ENCODE measurements around the gene ARHGAP25. TPM values are rescaled to one million over a fixed set of nuclear protein-coding genes. Genes with fewer than 3 reads are reported as not detected.

The ARHGAP25 gene
- total and polyA plus RNA-seq, 2 experiments from 2014 or later = 1.9 to 2.0 TPM

- H3K4me2 ChIP-seq = no peak overlapping the region
- no peaks in the 10 kb centered on the region for H4K20me1 ChIP-seq (replicated peaks; ENCODE audit: insufficient read depth)
- no peak for ATAC-seq
- TF ChIP-seq EZH2phosphoT487 (IDR thresholded peaks at IDR 0.05; ENCODE audit: unreplicated experiment) = no peak
- TF ChIP-seq, protein P1, sequence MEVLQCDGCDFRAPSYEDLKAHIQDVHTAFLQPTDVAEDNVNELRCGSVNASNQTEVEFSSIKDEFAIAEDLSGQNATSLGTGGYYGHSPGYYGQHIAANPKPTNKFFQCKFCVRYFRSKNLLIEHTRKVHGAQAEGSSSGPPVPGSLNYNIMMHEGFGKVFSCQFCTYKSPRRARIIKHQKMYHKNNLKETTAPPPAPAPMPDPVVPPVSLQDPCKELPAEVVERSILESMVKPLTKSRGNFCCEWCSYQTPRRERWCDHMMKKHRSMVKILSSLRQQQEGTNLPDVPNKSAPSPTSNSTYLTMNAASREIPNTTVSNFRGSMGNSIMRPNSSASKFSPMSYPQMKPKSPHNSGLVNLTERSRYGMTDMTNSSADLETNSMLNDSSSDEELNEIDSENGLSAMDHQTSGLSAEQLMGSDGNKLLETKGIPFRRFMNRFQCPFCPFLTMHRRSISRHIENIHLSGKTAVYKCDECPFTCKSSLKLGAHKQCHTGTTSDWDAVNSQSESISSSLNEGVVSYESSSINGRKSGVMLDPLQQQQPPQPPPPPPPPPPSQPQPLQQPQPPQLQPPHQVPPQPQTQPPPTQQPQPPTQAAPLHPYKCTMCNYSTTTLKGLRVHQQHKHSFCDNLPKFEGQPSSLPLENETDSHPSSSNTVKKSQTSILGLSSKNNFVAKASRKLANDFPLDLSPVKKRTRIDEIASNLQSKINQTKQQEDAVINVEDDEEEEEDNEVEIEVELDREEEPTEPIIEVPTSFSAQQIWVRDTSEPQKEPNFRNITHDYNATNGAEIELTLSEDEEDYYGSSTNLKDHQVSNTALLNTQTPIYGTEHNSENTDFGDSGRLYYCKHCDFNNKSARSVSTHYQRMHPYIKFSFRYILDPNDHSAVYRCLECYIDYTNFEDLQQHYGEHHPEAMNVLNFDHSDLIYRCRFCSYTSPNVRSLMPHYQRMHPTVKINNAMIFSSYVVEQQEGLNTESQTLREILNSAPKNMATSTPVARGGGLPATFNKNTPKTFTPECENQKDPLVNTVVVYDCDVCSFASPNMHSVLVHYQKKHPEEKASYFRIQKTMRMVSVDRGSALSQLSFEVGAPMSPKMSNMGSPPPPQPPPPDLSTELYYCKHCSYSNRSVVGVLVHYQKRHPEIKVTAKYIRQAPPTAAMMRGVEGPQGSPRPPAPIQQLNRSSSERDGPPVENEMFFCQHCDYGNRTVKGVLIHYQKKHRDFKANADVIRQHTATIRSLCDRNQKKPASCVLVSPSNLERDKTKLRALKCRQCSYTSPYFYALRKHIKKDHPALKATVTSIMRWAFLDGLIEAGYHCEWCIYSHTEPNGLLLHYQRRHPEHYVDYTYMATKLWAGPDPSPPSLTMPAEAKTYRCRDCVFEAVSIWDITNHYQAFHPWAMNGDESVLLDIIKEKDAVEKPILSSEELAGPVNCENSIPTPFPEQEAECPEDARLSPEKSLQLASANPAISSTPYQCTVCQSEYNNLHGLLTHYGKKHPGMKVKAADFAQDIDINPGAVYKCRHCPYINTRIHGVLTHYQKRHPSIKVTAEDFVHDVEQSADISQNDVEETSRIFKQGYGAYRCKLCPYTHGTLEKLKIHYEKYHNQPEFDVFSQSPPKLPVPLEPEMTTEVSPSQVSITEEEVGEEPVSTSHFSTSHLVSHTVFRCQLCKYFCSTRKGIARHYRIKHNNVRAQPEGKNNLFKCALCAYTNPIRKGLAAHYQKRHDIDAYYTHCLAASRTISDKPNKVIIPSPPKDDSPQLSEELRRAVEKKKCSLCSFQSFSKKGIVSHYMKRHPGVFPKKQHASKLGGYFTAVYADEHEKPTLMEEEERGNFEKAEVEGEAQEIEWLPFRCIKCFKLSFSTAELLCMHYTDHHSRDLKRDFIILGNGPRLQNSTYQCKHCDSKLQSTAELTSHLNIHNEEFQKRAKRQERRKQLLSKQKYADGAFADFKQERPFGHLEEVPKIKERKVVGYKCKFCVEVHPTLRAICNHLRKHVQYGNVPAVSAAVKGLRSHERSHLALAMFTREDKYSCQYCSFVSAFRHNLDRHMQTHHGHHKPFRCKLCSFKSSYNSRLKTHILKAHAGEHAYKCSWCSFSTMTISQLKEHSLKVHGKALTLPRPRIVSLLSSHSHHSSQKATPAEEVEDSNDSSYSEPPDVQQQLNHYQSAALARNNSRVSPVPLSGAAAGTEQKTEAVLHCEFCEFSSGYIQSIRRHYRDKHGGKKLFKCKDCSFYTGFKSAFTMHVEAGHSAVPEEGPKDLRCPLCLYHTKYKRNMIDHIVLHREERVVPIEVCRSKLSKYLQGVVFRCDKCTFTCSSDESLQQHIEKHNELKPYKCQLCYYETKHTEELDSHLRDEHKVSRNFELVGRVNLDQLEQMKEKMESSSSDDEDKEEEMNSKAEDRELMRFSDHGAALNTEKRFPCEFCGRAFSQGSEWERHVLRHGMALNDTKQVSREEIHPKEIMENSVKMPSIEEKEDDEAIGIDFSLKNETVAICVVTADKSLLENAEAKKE (CRISPR knock-in tag; IDR thresholded peaks at IDR 0.05) = no peak
- TF ChIP-seq CTCF (conservative IDR thresholded peaks at IDR 0.05; ENCODE audit: low read depth in 2 of 2) = no peak
- no peak for TF ChIP-seq STAT1 (IDR thresholded peaks at IDR 0.05; ENCODE audit: unreplicated experiment)
- no peak for TF ChIP-seq ZNF331 (CRISPR knock-in tag; IDR thresholded peaks at IDR 0.05; ENCODE audit: low read depth)
- no peak for TF ChIP-seq EZH2 (IDR thresholded peaks at IDR 0.05; ENCODE audit: low read depth, unreplicated experiment)
- no peak for TF ChIP-seq POLR2AphosphoS5 (IDR thresholded peaks at IDR 0.05; ENCODE audit: low read depth)
- TF ChIP-seq REST (IDR thresholded peaks at IDR 0.05; ENCODE audit: unreplicated experiment) = no peak
- TF ChIP-seq JUNB (IDR thresholded peaks at IDR 0.05; ENCODE audit: unreplicated experiment) = no peak
- TF ChIP-seq ZNF114 (CRISPR knock-in tag; IDR thresholded peaks at IDR 0.05) = no peak
- H3F3A ChIP-seq (replicated peaks; ENCODE audit: low read depth) = no peaks in the 10 kb centered on the region
- no peaks in the 10 kb centered on the region for H3K79me2 ChIP-seq (replicated peaks; ENCODE audit: insufficient read depth)
- H3K27me3 ChIP-seq (ENCODE audit: insufficient read depth) = no peaks in the 10 kb centered on the region
- no peak overlapping the region for H3K4me3 ChIP-seq
- no peaks in the 10 kb centered on the region for H3K36me3 ChIP-seq (ENCODE audit: insufficient read depth)
- H3K9me3 Mint-ChIP-seq = no peaks in the 10 kb centered on the region; the same call in 2 of the 3 replicates
- H3K4me3 Mint-ChIP-seq = no peak overlapping the region
- no peaks in the 10 kb centered on the region for H3K27me3 Mint-ChIP-seq (ENCODE audit: insufficient read depth, low read depth, poor library complexity)
- DNase-seq (ENCODE audit: low spot score) = no peak
- H3K4me1 Mint-ChIP-seq = no peaks in the 10 kb centered on the region; the same call in 2 of the 3 replicates
- no peaks in the 10 kb centered on the region for H3K36me3 Mint-ChIP-seq (ENCODE audit: low read depth)
- no peak overlapping the region for H2AFZ ChIP-seq
- no peak overlapping the region for H3K27ac Mint-ChIP-seq
- no peak overlapping the region for H3K27ac ChIP-seq (ENCODE audit: low read depth)
- H3K4me1 ChIP-seq (ENCODE audit: insufficient read depth) = no peaks in the 10 kb centered on the region
- H3K9me2 ChIP-seq (ENCODE audit: insufficient read depth) = no peaks in the 10 kb centered on the region
Measured at GRCh38 chr2:68775272-68775842, 40.7 kb downstream of the ARHGAP25 start.
